ENCODE data around the gene CD99L2. TPM values are rescaled to one million over a fixed set of nuclear protein-coding genes. Genes with fewer than 3 reads are reported as not detected.

The CD99L2 gene
- total RNA-seq, 1 experiment from 2014 or later: 7.3 TPM

DNA sequence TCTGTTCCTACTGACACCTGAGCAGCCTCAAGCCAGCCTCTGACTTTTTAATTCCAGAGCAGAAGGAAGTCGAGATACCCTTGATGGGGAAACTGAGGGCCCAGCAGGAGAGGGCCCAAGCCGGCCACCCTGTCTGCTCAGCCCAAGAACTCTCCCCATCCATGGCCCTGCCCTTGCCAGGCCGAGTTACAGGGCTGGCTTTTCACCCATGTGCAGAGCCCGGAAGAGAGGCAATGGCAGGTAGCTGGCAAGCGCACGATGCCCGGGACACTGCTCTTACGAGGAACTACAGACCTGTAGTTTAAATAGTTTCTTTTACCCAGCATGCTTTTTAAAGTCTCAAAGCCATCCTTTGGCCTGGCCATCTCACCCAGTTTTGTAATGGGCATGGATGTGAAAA, 125.4 kb downstream of the CD99L2 start:
- peaks cover 21 to 22% of the 10 kb centered on the region in 2 experiments for H3K4me1 Mint-ChIP-seq
- Histone ChIP-seq H3K79me1 (ENCODE audit: insufficient read depth, low read depth, low read length, poor library complexity, severe bottlenecking) (no peaks in the 10 kb centered on the region), H2BK120ac (ENCODE audit: low read depth, low read length, poor library complexity, severe bottlenecking) (no peak overlapping the region), H4K91ac (ENCODE audit: insufficient read length, low read depth, low read length) (no peak overlapping the region), H4K8ac (replicated peaks; ENCODE audit: insufficient read length, low read depth, low read length) (no peak overlapping the region), H3K23ac (ENCODE audit: insufficient read length, low read depth, low read length) (no peak overlapping the region), H2BK15ac (ENCODE audit: low read depth, low read length) (no peak overlapping the region), H2BK20ac (ENCODE audit: low read depth, low read length, poor library complexity, severe bottlenecking) (no peak overlapping the region), H3K9ac (ENCODE audit: extremely low read depth, insufficient read length, low read length) (no peak overlapping the region), H2AK5ac (ENCODE audit: insufficient read length, low read length) (no peak overlapping the region), H3K56ac (ENCODE audit: insufficient read length, low read depth, low read length) (no peak overlapping the region), H2BK12ac (ENCODE audit: insufficient read length, low read depth, low read length) (no peak overlapping the region), H3K27ac (ENCODE audit: insufficient read length, low read depth, low read length) (no peak overlapping the region), H3K4me1 (ENCODE audit: insufficient read depth, low read length) (no peaks in the 10 kb centered on the region; the same call in 1 of the 2 replicates), H3K14ac (ENCODE audit: insufficient read depth, low read length) (no peak overlapping the region), H3K27me3 (ENCODE audit: insufficient read depth, low read length) (no peaks in the 10 kb centered on the region), H2AFZ (ENCODE audit: low read length) (no peak overlapping the region), H3K23me2 (ENCODE audit: insufficient read length, low read depth, low read length, poor library complexity, severe bottlenecking) (peaks cover 3% of the 10 kb centered on the region), H4K20me1 (ENCODE audit: control insufficient read depth, insufficient read depth, insufficient read length) (no peaks in the 10 kb centered on the region), H2BK5ac (ENCODE audit: insufficient read length, low read length) (no peak overlapping the region), H4K5ac (ENCODE audit: insufficient read length, low read depth, low read length) (no peak overlapping the region), H3K4me2 (ENCODE audit: insufficient read depth, insufficient read length, low read length) (no peak overlapping the region), H3T11ph (ENCODE audit: low read length) (no peak overlapping the region), H3K79me2 (ENCODE audit: insufficient read depth, low read length) (no peaks in the 10 kb centered on the region), H3K4ac (ENCODE audit: low read depth, low read length) (no peak overlapping the region), H3K9me3 (ENCODE audit: control insufficient read depth, low read depth, low read length) (no peaks in the 10 kb centered on the region), H3K18ac (ENCODE audit: insufficient read length, low read depth, low read length) (no peak overlapping the region)
- WGBS (ENCODE audit: extremely low coverage, insufficient read length, low lambda C conversion rate): no CpG with 5 or more reads among the region's 8 CpGs
- H3K9me3 Mint-ChIP-seq: peaks cover 53 to 74% of the 10 kb centered on the region in 2 experiments
- H3K27ac Mint-ChIP-seq: no peak overlapping the region
- peaks cover 2% of the 10 kb centered on the region for H3K27me3 Mint-ChIP-seq (ENCODE audit: low read depth)
- DNase-seq: no peak
- H3K4me3 Mint-ChIP-seq: no peak overlapping the region
- H3K36me3 Mint-ChIP-seq (ENCODE audit: insufficient read depth in 1 of 3, low read depth in 3 of 3): peaks cover 28 to 44% (median 33%) of the 10 kb centered on the region in 3 experiments
- TF ChIP-seq, protein P1, sequence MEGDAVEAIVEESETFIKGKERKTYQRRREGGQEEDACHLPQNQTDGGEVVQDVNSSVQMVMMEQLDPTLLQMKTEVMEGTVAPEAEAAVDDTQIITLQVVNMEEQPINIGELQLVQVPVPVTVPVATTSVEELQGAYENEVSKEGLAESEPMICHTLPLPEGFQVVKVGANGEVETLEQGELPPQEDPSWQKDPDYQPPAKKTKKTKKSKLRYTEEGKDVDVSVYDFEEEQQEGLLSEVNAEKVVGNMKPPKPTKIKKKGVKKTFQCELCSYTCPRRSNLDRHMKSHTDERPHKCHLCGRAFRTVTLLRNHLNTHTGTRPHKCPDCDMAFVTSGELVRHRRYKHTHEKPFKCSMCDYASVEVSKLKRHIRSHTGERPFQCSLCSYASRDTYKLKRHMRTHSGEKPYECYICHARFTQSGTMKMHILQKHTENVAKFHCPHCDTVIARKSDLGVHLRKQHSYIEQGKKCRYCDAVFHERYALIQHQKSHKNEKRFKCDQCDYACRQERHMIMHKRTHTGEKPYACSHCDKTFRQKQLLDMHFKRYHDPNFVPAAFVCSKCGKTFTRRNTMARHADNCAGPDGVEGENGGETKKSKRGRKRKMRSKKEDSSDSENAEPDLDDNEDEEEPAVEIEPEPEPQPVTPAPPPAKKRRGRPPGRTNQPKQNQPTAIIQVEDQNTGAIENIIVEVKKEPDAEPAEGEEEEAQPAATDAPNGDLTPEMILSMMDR (conservative IDR thresholded peaks at IDR 0.05): no peak
